HT1080 (cell line): Measurements from ENCODE around the gene MSI2. TPM values are rescaled to one million over a fixed set of nuclear protein-coding genes. Genes with fewer than 3 reads are reported as not detected.

Experiments
- DNase-seq: peaks from one replicate; pipeline ENCODE4 v3.0.0-alpha.2; 2015; ENCODE audit warnings: low read depth
- total RNA-seq: library from RNA; depleted of rRNA; stranded (reverse); fragments of >200 nt; shearing (Covaris generic); gene quantifications from 2 replicates; pipeline ENCODE4 v1.2.3, GENCODE V29; 2014

The MSI2 gene
- total RNA-seq, 1 experiment from 2014 or later, result 33.0 TPM

- DNase-seq, result no peak
Observed at GRCh38 chr17:57517632-57518456, 261.5 kb downstream of the MSI2 start.

- peak; percentile 21 for DNase-seq
Observed at GRCh38 chr17:57518587-57519581, 262.6 kb downstream of the MSI2 start.

- DNase-seq, result no peak
Observed at GRCh38 chr17:57519800-57520199, 263.5 kb downstream of the MSI2 start.

- no peak for DNase-seq
Observed at GRCh38 chr17:57521606-57522005, 265.3 kb downstream of the MSI2 start.

- no peak for DNase-seq
Observed at GRCh38 chr17:57522042-57523005, 266.0 kb downstream of the MSI2 start.

- DNase-seq, result peak; percentile 80
Observed at GRCh38 chr17:57523926-57524632, 267.8 kb downstream of the MSI2 start.

- no peak for DNase-seq
Observed at GRCh38 chr17:57524839-57525568, 268.7 kb downstream of the MSI2 start.

- DNase-seq, result no peak
Observed at GRCh38 chr17:57527221-57528057, 271.1 kb downstream of the MSI2 start.

GRCh38 chr17:57528058-57528451 is 271.7 kb downstream of the MSI2 start:
- no peak for DNase-seq

GRCh38 chr17:57530026-57530425 is 273.7 kb downstream of the MSI2 start:
- DNase-seq, result no peak

- peak; percentile 10 for DNase-seq
Observed at GRCh38 chr17:57530508-57530907, 274.2 kb downstream of the MSI2 start.

GRCh38 chr17:57531078-57531477 is 274.8 kb downstream of the MSI2 start:
- no peak for DNase-seq

- DNase-seq, result no peak
Observed at GRCh38 chr17:57531648-57532504, 275.6 kb downstream of the MSI2 start.

GRCh38 chr17:57532556-57532955 is 276.2 kb downstream of the MSI2 start:
- DNase-seq, result no peak

- DNase-seq, result no peak
Observed at GRCh38 chr17:57532966-57533365, 276.6 kb downstream of the MSI2 start.

- DNase-seq, result no peak
Observed at GRCh38 chr17:57533684-57534305, 277.5 kb downstream of the MSI2 start.

- DNase-seq, result no peak
Observed at GRCh38 chr17:57534863-57535248, 278.5 kb downstream of the MSI2 start.
